Measurements from ENCODE around the gene KCNQ1. TPM values are rescaled to one million over a fixed set of nuclear protein-coding genes. Genes with fewer than 3 reads are reported as not detected.
A peak's percentile ranks its signal among the peaks of the same experiment; 100 is the strongest.

Gene KCNQ1
- total and polyA plus RNA-seq, 8 donors: 7.1 to 37.7 (median 9.9) TPM

GRCh38 chr11:2590131-2590964 is 145.5 kb downstream of the KCNQ1 start:
- intact Hi-C loops (cut with DNase I): no loop called here
- Histone ChIP-seq H3K4me1 (no peaks in the 10 kb centered on the region), H3K4me3 (no peak overlapping the region), H3K9me3 (no peaks in the 10 kb centered on the region), H3K27ac (no peak overlapping the region), H3K36me3 (peaks cover 0 to 35% of the 10 kb centered on the region in 2 donors), H3K27me3 (no peaks in the 10 kb centered on the region)
- DNase-seq (peak in 2 of 4 donors; percentile 20 to 59), ATAC-seq (no peak)
- no peak for TF ChIP-seq CTCF (IDR thresholded peaks at IDR 0.05)

GRCh38 chr11:2590965-2591754 is 146.4 kb downstream of the KCNQ1 start:
- Histone ChIP-seq H3K4me3 (no peak overlapping the region), H3K36me3 (peaks cover 0 to 35% of the 10 kb centered on the region in 2 donors), H3K27me3 (no peaks in the 10 kb centered on the region), H3K9me3 (peaks cover 0 to 3% of the 10 kb centered on the region in 2 donors), H3K27ac (no peak overlapping the region), H3K4me1 (no peaks in the 10 kb centered on the region)
- intact Hi-C loops (cut with DNase I): no loop called here
- ATAC-seq: no peak
- TF ChIP-seq CTCF (IDR thresholded peaks at IDR 0.05): no peak
- peak in 2 of 4 donors; percentile 27 to 76 for DNase-seq

GRCh38 chr11:2591805-2592204 is 147.0 kb downstream of the KCNQ1 start:
- Histone ChIP-seq H3K9me3 (peaks cover 0 to 3% of the 10 kb centered on the region in 2 donors), H3K36me3 (peaks cover 0 to 35% of the 10 kb centered on the region in 2 donors), H3K27me3 (no peaks in the 10 kb centered on the region), H3K27ac (no peak overlapping the region), H3K4me3 (no peak overlapping the region), H3K4me1 (no peaks in the 10 kb centered on the region)
- ATAC-seq (no peak), DNase-seq (peak in 1 of 4 donors; percentile 41)
- TF ChIP-seq CTCF (IDR thresholded peaks at IDR 0.05): no peak
- intact Hi-C loops (cut with DNase I): no loop called here

GRCh38 chr11:2592559-2593392 is 148.0 kb downstream of the KCNQ1 start:
- ATAC-seq: no peak
- Histone ChIP-seq H3K4me1 (no peaks in the 10 kb centered on the region), H3K27ac (no peak overlapping the region), H3K9me3 (peaks cover 0 to 10% of the 10 kb centered on the region in 2 donors), H3K36me3 (peaks cover 0 to 32% of the 10 kb centered on the region in 2 donors), H3K27me3 (no peaks in the 10 kb centered on the region), H3K4me3 (no peak overlapping the region)
- intact Hi-C loops (cut with DNase I): no loop called here
- DNase-seq: peak in 2 of 4 donors; percentile 26 to 75
- TF ChIP-seq CTCF (IDR thresholded peaks at IDR 0.05): no peak
